Retinal pigment epithelial cell (primary cell): ENCODE measurements around the gene TMEM248.

Experiments
- DNase-seq: peaks from one replicate; pipeline ENCODE4 v3.0.0-alpha.2; 2010; ENCODE audit warnings: low read depth
- H3K4me3 ChIP-seq: 2 replicates; pipeline ENCODE4 v1.5.1; 2011; ENCODE audit warnings: mild to moderate bottlenecking, low read length, control low read depth, moderate library complexity
- CTCF ChIP-seq: conservative IDR thresholded peaks from 2 replicates; pipeline ENCODE4 v1.5.1; 2011; ENCODE audit warnings: low read depth, low read length, control low read depth, inconsistent platforms

TMEM248 gene

GRCh38 chr7:66952343-66953043 lies 31.5 kb downstream of the TMEM248 start:
- H3K4me3 ChIP-seq: no peak overlapping the region
- peak; percentile 30 for DNase-seq
- TF ChIP-seq CTCF: no peak

GRCh38 chr7:66953044-66953427 lies 32.0 kb downstream of the TMEM248 start:
- TF ChIP-seq CTCF: no peak
- H3K4me3 ChIP-seq: no peak overlapping the region
- no peak for DNase-seq

GRCh38 chr7:66957595-66958290 lies 36.7 kb downstream of the TMEM248 start:
- H3K4me3 ChIP-seq: no peak overlapping the region
- TF ChIP-seq CTCF: no peak
- no peak for DNase-seq

GRCh38 chr7:66958538-66959350 lies 37.7 kb downstream of the TMEM248 start:
- H3K4me3 ChIP-seq: no peak overlapping the region
- no peak for DNase-seq
- TF ChIP-seq CTCF: no peak

- H3K4me3 ChIP-seq: no peak overlapping the region
- no peak for DNase-seq
- TF ChIP-seq CTCF: no peak
Observed at GRCh38 chr7:66960192-66960591, 39.2 kb downstream of the TMEM248 start.

GRCh38 chr7:66961096-66961495 lies 40.1 kb downstream of the TMEM248 start:
- DNase-seq: no peak
- TF ChIP-seq CTCF: no peak
- no peak overlapping the region for H3K4me3 ChIP-seq
